HL-60 (cell line): Measurements from ENCODE around the gene FOXP1.

Experiments used
- DNase-seq, 2 experiments: peaks; one replicate each; pipeline ENCODE4 v3.0.0-alpha.2; 2010 to 2020; ENCODE audit warnings: low read depth in 1 of 2, low spot score in 1 of 2
- H3K27ac ChIP-seq: fragments of 250-450 bp; sonication (Bioruptor Pico); replicated peaks from 2 replicates; pipeline ENCODE4 v1.5.1; 2020; ENCODE audit warnings: mild to moderate bottlenecking, moderate library complexity
- H3K27me3 ChIP-seq: fragments of 250-450 bp; sonication (Bioruptor Pico); 2 replicates; pipeline ENCODE4 v1.5.1; 2021; ENCODE audit warnings: mild to moderate bottlenecking, moderate library complexity; ENCODE audit not compliant: insufficient read depth, poor library complexity, severe bottlenecking
- H3K4me3 ChIP-seq: replicated peaks from 2 replicates; pipeline ENCODE4 v1.5.1; 2011; ENCODE audit warnings: mild to moderate bottlenecking, control low read depth, low read length; ENCODE audit not compliant: insufficient read depth
- CTCF ChIP-seq: IDR thresholded peaks from one replicate; pipeline ENCODE4 v1.5.1; 2011; ENCODE audit warnings: low read length, control low read depth, inconsistent platforms; ENCODE audit not compliant: insufficient read depth
- GABPA ChIP-seq: IDR thresholded peaks from 2 replicates; pipeline ENCODE4 v1.6.1; 2012; ENCODE audit warnings: low read depth
- POLR2AphosphoS5 ChIP-seq: IDR thresholded peaks from 2 replicates; pipeline ENCODE4 v1.6.1; 2012; ENCODE audit warnings: low read depth
- REST ChIP-seq: IDR thresholded peaks from 2 replicates; pipeline ENCODE4 v1.6.1; 2012; ENCODE audit warnings: low read depth; ENCODE audit not compliant: insufficient replicate concordance
- SPI1 ChIP-seq: IDR thresholded peaks from 2 replicates; pipeline ENCODE4 v1.6.1; 2012; ENCODE audit warnings: low read depth, mild to moderate bottlenecking, borderline replicate concordance

Gene FOXP1

GRCh38 chr3:70919091-70919490 lies 664.4 kb downstream of the FOXP1 start:
- H3K27me3 ChIP-seq, result peaks cover 2% of the 10 kb centered on the region
- no peak for TF ChIP-seq REST
- no peak for TF ChIP-seq CTCF
- TF ChIP-seq POLR2AphosphoS5, result no peak
- TF ChIP-seq SPI1, result no peak
- no peak for TF ChIP-seq GABPA
- no peak for DNase-seq
- no peak overlapping the region for H3K27ac ChIP-seq
- H3K4me3 ChIP-seq, result no peak overlapping the region

- Histone ChIP-seq H3K27ac (no peak overlapping the region), H3K27me3 (peaks cover 2% of the 10 kb centered on the region), H3K4me3 (no peak overlapping the region)
- TF ChIP-seq CTCF, result no peak
- TF ChIP-seq SPI1, result no peak
- no peak for TF ChIP-seq GABPA
- TF ChIP-seq POLR2AphosphoS5, result no peak
- no peak for TF ChIP-seq REST
- DNase-seq, result no peak
Observed at GRCh38 chr3:70916375-70917055, 667.0 kb downstream of the FOXP1 start.

- TF ChIP-seq SPI1 (no peak), POLR2AphosphoS5 (no peak)
- DNase-seq, result no peak
- no peaks in the 10 kb centered on the region for H3K27me3 ChIP-seq
Observed at GRCh38 chr3:70914862-70915261, 668.7 kb downstream of the FOXP1 start.

GRCh38 chr3:70911719-70912118 lies 671.8 kb downstream of the FOXP1 start:
- Histone ChIP-seq H3K27ac (no peak overlapping the region), H3K4me3 (no peak overlapping the region), H3K27me3 (peaks cover under 1% of the 10 kb centered on the region)
- DNase-seq, result no peak
- no peak for TF ChIP-seq REST
- TF ChIP-seq CTCF, result no peak
- TF ChIP-seq GABPA, result no peak
- no peak for TF ChIP-seq SPI1
- TF ChIP-seq POLR2AphosphoS5, result no peak

More at GRCh38 chr3:70914862-70915261, 668.7 kb downstream of the FOXP1 start:
- H3K4me3 ChIP-seq, result no peak overlapping the region
- H3K27ac ChIP-seq, result no peak overlapping the region
